GM19238 (cell line): ENCODE results near the gene CCDC187.

Experiments used
- DNase-seq: peaks from one replicate; pipeline ENCODE4 v3.0.0; 2011; ENCODE audit warnings: low spot score; ENCODE audit not compliant: insufficient read length

CCDC187 gene

GRCh38 chr9:136339958-136340310, 36.0 kb upstream of the CCDC187 start:
- no peak for DNase-seq

GRCh38 chr9:136339173-136339957, 35.5 kb upstream of the CCDC187 start:
- peak; percentile 63 for DNase-seq

DNA sequence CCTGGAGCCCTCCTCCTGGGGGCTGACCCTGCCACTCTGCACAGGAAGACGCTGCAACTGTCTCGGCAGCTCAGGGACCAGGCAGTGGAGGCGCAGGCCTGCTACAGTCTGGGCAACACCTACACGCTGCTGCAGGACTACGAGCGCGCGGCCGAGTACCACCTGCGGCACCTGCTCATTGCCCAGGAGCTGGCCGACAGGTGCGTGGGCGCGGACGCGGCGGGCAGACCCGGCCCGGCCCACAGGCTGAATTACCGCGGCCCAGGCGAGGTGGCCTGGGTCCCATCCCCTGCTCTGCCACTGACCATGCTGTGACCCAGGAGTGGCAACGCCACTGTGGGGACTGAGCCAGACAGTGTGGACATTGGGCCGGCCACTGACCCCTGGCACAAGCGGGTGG, 34.6 kb upstream of the CCDC187 start:
- DNase-seq: no peak

- no peak for DNase-seq
Measured at GRCh38 chr9:136337416-136338395, 33.8 kb upstream of the CCDC187 start.

DNA sequence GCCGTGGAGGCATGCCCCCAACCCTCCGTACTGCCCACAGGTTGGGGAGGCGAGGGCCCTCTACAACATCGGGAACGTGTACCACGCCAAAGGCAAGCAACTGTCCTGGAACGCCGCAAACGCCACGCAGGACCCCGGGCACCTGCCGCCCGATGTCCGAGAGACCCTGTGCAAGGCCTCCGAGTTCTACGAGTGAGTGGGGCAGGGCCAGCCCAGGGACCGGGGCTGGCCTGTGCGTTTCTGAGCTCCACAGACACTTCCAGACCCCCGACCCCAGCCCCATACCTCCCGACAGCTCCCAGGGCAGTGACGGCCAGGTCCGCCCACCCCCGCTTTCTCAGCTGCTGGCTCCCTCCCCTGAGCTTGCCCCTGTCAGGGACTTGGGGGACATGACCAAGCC, 33.0 kb upstream of the CCDC187 start:
- no peak for DNase-seq

DNA sequence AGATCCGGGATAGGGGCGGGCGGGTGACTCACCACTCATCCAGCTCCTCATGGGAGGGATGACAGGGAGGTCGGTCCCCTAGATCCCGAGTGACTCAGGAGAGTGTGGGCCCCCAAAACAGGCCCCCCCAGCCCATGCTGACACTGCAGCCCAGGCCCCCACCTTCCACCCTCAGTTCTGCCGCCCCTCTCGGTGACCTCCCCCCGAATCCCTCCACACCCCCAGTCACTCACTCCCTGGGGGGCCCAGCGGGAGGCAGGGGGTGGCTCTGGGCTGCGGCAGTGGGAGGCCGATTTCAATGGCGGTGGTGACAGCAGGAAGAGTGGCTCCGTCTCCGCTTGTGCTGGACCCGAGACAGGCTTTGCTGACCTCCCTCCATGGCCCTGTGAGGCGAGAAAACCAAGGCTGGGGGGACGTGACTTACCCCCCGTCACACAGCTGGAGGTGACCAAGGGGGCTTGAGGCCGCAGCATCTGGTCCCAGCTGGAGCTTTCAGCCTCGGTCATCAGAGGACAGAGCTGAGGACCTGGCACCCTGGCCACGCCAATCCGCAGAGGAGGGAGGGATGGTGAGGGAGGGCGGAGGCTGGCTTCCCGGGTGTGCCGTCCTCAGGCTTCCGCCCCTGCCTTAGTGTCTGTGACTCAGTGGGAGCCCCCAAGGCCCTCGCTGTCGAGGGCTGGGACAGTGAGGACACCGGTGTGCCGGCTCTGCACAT, 32.4 kb upstream of the CCDC187 start:
- no peak for DNase-seq

DNA sequence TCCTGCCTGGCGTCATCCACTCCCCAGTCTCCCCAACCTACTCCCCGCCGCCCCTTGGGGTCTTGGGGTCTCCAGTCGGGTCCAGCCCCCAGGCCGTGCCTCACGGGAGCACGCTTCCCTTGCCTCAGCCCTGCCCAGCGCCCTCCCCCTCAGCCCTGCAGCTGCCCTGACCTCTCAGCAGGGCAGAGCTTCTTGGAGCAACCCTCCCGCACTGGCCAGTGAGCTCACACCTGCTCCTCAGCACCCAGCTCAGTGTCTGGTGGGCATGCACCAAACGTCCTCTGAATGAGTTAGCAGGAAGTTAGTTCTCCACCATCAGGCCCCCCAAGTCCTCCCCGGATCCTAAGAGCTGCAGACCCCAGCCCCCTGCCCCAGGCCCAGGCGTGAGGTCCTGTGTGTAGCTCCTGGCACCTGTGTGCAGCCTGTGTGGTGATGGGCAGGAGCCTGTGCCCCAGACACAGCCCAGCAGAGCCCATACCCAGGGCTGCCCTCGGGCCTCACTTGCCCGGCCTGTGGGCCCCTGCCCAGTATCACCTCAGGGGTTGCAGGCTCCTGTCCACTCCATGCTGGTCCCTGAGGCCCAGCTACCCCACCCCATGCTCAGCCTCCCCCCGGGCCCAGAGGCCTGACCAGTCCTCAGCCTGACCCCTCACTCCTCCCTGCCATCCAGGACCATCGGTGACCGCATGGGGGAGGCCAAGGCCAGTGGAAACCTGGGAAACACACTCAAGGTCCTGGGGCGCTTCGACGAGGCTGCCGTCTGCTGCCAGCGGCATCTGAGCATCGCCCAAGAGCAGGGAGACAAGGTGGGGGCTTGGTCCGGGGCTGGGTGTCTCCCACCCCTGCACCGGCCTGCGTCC, 31.6 kb upstream of the CCDC187 start:
- no peak for DNase-seq

DNA sequence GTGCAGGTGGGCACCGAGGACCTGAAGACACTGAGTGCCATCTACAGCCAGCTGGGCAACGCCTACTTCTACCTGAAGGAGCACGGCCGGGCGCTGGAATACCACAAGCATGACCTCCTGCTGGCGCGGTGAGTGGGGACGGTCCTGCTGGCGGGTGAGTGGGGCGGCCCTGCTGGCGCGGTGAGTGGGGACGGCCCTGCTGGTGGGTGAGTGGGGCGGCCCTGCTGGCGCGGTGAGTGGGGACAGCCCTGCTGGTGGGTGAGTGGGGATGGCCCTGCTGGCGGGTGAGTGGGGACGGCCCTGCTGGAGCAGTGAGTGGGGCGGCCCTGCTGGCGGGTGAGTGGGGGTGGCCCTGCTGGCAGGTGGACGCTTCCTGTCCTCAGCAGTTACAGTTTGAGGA, 30.6 kb upstream of the CCDC187 start:
- DNase-seq: no peak

DNA sequence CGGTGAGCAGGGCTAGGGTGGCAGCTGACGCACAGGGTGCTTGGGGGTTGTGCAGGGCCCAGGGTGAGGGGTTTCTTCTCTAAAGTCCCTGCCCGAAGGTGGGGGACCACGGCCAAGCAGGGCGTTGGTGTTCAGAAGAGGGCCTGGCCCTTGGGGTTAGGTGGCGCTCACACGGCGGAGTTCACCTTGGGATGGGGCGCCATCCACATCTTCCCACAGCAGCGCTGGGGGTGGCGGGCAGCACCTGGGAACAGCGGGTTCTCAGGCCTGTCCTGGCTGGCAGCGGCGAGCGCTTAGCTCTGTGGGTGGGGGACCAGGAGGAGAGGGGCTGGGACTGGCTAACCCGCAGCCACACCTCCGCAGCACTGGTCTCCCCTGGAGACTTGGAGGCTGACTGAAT, 29.6 kb upstream of the CCDC187 start:
- DNase-seq: no peak

DNA sequence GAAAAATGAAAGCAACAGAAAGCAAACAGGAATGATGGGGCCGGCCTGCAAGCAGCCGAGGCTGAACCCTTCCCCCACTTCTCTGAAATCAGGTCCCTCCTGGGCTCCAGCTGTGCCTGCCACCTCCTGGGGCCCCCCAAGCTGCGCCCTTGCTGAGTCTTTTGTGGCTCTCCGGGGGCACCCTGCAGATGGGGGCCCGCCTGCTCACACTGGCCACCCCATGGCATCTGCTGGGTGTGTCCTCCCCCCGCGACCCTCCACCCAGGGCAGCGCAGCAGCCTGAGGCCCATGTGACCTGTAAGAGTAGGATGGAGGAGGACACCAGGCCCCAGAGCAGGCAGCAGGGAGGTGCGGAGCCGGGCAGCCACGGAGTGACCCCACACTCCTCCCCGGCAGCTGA, 29.2 kb upstream of the CCDC187 start:
- no peak for DNase-seq

GRCh38 chr9:136332482-136332983, 28.6 kb upstream of the CCDC187 start:
- no peak for DNase-seq

DNA sequence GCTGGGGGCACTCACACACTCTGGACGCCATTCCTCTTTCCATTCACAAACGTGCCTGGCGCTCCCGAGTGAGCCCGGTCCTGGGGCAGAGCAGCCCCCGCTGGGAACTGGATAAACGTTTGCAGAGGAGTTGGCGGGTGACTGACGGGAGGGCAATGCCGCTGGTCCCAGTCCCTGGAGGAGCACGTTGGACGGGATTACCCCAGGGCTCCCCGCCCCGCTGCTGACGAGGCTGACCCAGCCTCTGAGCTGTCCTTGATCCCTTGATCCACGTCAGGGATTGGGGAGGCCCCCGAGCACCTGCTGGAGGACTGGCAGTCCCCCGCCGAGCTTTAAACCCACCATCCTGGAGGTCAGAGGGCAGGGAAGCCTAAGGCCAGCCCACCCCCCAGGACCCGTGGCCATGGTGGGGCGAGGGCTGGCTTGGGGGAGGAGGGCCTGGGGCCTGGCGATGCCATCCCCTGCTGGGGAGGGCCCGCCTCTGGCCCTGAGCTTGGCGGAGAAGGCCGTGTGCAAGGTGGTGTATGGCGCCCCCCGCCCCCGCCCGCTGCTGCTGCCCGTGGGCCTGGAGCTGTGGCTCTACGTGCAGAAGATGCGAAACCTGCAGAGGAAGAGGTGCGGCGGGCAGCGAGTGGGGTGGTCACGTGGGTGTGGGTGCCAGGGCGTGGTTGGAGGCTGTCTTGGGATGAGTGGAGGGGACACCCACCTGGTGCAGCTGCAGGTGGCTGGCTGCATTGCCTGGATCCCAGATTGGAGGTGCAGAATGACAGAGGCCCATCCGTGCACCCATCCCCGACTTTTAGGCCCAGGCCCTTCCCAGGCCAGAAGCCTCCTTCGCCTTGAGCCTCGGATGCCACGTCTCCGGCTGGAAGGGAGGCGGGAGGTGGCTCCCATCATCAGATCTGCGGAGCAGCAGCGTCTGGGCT, 27.9 kb upstream of the CCDC187 start:
- no peak for DNase-seq

- DNase-seq: no peak
Measured at GRCh38 chr9:136331030-136331429, 27.1 kb upstream of the CCDC187 start.

GRCh38 chr9:136330406-136330990, 26.6 kb upstream of the CCDC187 start:
- no peak for DNase-seq

- DNase-seq: no peak
Measured at GRCh38 chr9:136329636-136330405, 25.9 kb upstream of the CCDC187 start.

- DNase-seq: no peak
Measured at GRCh38 chr9:136329211-136329627, 25.3 kb upstream of the CCDC187 start.

GRCh38 chr9:136328622-136329041, 24.7 kb upstream of the CCDC187 start:
- DNase-seq: no peak

DNA sequence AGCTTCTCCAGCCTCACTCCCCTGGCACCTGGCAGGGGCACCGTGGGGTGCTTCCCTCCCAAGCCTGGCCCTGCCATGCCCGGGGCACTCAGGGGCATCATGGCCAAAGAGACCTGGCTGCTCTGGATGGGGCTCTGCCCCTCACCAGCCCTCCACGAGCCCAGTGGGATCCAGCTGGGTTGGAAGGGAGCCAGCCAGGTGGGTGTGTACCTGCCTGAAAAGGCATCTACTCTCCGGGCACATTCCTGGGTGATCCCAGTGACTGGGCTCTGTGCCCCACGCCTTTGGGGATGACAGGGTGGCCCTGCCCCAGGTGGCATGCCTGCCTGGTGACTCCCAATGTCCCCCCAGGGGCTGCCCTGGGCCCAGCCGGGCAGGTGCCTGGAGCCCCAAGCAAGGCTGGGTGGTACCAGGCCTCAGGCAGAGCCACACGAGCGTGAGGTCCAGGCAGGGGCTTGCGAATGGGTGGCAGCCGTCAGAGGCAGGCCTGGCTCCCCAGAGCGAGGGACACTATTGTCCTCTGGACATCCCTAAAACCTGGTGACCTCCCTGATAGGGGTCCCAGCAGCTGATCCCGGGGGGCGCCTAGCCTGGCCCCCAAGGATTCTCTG, 24.2 kb upstream of the CCDC187 start:
- no peak for DNase-seq
